Rectal smooth muscle tissue (tissue), 1 donor: ENCODE results near the gene MRNIP.

ENCODE experiments used
- H3K27ac ChIP-seq: one replicate; pipeline ENCODE4 v1.7.0; 2013; ENCODE audit warnings: low read depth, low read length, inconsistent platforms
- H3K27me3 ChIP-seq: one replicate; pipeline ENCODE4 v1.7.0; 2013; ENCODE audit warnings: low read length; ENCODE audit not compliant: control insufficient read depth, insufficient read depth
- H3K36me3 ChIP-seq: one replicate; pipeline ENCODE4 v1.7.0; 2013; ENCODE audit warnings: low read length; ENCODE audit not compliant: control insufficient read depth, insufficient read depth
- H3K4me1 ChIP-seq: one replicate; pipeline ENCODE4 v1.7.0; 2013; ENCODE audit warnings: low read length; ENCODE audit not compliant: control insufficient read depth, insufficient read depth
- H3K4me3 ChIP-seq: one replicate; pipeline ENCODE4 v1.7.0; 2013; ENCODE audit warnings: low read length
- H3K9ac ChIP-seq: one replicate; pipeline ENCODE4 v1.7.0; 2013; ENCODE audit warnings: low read length

The MRNIP gene

DNA sequence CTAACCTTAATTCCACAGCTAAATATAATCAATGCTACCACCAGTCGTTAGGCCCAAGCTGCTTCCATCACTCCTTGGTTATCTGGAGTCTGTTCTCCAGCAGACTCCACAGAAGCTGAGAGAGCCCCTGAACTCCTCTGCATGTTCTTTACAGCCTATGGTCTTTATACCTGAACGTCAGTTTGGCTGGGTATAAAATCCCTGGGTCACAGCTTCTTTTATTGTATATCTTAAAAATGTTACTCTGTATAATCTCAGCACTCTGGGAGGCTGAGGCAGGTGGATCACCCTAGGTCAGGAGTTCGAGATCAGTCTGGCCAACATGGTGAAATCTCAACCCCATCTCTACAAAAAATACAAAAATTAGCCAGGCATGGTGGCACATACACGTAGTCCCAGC lies 23.7 kb upstream of the MRNIP start:
- no peak overlapping the region for H3K9ac ChIP-seq
- H3K4me3 ChIP-seq = no peak overlapping the region
- no peaks in the 10 kb centered on the region for H3K27me3 ChIP-seq
- peaks cover 22% of the 10 kb centered on the region for H3K36me3 ChIP-seq
- H3K4me1 ChIP-seq = no peaks in the 10 kb centered on the region
- H3K27ac ChIP-seq = no peak overlapping the region

DNA sequence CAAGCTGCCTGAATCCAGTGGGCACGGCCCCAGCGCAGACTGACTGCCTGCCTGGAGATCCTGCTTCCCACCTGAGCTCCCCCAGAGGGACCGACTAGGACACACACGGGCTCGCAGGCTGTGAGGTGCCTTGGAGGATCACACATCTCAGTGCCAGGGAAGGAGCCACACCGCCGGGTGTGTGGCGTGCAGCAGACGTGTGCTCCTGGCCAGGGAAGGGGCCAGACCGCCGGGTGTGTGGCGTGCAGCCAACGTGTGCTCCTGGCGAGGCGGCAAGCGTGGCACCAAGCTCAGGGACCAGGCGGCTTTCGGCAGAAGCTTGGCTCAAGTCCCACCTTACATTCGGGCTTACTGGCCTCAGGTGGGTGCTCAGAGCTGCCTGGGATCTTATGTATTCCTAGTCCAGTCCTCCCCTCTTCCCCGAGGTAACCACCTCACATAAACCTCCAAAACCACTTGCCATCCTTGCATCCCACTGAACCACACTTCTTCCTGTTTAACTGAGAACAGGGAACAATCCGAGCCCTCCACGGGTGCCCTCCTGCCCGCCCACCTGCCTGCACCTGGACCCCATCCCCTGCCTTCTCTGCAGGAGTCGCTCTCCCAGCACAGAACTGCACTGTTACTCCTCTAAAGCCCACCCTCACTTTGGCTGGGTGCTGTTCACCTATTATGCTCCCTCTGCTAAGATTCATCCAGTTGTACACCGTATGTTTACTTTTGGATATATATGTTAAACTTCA lies 22.4 kb upstream of the MRNIP start:
- H3K4me3 ChIP-seq = no peak overlapping the region
- no peak overlapping the region for H3K27ac ChIP-seq
- no peak overlapping the region for H3K9ac ChIP-seq
- no peaks in the 10 kb centered on the region for H3K27me3 ChIP-seq
- H3K36me3 ChIP-seq = peaks cover 22% of the 10 kb centered on the region
- no peaks in the 10 kb centered on the region for H3K4me1 ChIP-seq

DNA sequence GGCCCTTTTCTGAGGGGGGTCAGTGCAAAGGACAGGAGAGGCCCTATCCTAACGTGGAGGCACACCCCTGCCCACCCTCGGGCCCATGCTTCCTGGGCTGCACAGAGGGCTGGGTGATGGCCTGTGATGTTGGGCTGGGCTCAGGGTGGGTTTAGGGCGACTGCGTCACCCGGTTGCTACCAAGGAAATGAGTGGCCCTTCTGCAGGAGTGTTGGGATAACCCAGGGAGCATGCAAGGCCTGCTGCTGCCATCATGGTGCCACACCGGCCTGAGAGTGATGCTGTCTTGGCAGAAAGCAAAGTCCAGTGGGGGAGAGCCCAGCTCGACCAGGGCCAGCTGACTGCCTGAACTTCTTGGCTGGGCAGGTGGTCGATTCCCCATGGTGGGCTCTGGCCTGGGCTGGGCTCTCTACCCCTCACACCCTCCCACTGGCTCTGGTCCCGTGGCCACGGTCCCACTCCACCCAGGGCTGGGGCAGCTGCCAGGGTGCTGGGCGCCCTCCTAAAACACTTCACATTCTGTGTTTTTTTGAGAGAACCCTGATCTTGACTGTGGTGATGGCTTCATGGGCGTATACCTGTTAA lies 21.5 kb upstream of the MRNIP start:
- Histone ChIP-seq H3K27ac (no peak overlapping the region), H3K27me3 (no peaks in the 10 kb centered on the region), H3K36me3 (peaks cover 25% of the 10 kb centered on the region), H3K4me1 (no peaks in the 10 kb centered on the region), H3K4me3 (no peak overlapping the region), H3K9ac (no peak overlapping the region)

DNA sequence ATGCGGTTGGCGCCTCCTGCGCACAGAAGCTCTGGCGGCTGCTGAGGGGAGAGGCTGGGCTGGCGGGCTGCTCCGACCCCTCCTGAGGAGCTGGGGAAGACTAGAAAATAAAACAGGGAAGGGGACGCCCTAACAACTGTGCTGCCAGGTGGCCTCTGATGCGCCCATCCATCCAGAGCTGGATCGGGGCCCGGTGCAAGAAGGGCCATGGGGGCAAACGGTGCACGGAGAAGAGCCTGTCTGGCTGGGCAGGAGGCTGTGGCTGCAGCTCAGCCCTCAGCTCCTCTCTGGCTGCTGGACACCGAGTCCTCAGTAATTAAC lies 21.0 kb upstream of the MRNIP start:
- H3K9ac ChIP-seq = no peak overlapping the region
- no peaks in the 10 kb centered on the region for H3K4me1 ChIP-seq
- no peak overlapping the region for H3K4me3 ChIP-seq
- H3K27ac ChIP-seq = no peak overlapping the region
- H3K27me3 ChIP-seq = no peaks in the 10 kb centered on the region
- peaks cover 23% of the 10 kb centered on the region for H3K36me3 ChIP-seq

DNA sequence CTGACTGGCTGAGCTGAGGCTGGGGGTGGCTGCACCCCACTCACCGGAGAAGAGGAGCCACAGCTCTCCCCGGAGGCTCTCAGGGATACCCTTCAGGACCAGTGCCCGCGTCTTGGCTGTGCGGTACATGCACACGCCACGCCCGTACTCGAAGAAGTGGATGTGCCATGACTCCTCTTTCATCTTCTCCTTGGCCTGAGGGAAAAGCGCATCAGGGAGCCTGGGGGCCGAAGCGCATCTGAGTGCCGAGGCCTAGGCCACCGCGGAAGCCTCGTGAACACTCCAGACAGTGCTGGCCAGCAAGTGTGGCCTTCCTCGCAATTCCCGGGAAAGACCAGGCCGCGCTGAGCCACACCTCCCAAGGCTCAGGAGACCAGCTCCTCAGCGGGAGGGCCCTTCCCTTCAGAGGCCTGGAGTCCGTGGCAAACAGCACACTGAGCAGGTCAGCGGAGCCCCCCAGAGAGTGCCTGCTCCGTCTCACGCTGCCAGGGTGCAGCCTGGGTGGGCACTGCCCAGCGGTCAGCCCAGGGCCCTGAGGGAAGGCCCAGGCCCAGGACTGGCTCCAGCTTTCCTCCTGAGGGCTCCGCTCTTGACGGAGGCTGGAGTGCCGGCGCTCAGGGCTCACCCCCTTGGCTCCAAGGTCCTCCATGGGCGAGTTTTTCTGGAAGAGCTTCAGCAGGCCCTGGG lies 20.5 kb upstream of the MRNIP start:
- Histone ChIP-seq H3K4me3 (no peak overlapping the region), H3K27me3 (no peaks in the 10 kb centered on the region), H3K4me1 (no peaks in the 10 kb centered on the region), H3K27ac (no peak overlapping the region), H3K36me3 (peaks cover 23% of the 10 kb centered on the region), H3K9ac (no peak overlapping the region)

DNA sequence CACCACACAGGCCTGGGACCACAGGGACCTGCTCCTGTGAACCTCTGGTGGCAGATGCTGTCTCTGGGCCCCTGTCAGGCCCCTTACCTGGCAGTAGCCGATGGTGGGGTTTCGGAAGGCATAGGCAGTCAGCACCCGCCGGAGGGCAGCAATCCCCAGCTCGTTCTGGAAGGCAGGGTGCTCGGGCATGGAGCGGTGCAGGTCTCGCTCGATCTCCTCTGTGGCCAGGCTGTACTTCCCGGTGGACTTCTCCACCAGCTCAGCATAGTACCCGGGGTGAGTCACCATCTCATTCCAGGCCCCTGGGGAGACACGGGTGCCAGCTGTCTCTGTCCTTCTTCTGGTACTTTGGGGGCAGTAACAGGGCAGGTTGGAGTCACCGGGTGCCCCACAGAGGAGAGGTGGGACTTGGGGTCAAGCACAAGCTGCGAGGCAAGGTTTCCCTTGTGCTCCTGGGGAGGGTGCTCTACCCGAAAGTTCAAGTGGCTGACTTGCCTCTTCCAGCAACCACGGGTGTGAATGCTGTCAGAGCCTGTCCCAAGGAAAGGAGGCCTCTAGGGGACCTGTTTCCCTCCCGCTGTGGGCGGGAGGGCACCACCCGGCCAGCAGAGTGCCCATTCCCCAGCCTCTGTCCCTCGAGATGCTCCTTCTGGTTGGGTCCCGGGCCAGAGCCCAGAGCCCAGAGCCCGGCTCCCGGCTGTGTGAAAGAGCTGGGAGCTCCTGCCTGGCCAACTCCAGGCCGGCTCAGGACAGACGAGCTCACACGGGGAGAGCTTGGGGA lies 19.8 kb upstream of the MRNIP start:
- Histone ChIP-seq H3K27me3 (no peaks in the 10 kb centered on the region), H3K36me3 (peaks cover 24% of the 10 kb centered on the region), H3K9ac (no peak overlapping the region)

DNA sequence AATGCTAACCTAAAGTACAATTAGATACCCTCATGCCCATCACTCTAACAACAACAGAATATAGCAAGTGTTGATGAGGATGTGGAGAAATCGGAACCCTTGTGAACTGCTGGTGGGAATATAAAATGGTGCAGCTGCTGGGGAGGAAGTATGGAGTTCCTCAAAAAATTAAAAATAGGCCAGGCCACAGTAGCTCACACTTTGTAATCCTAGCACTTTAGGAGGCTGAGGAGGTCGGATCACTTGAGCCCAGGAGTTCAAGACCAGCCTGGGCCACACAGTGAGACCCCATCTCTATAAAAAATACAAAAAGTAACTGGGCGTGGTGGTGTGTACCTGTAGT lies 18.0 kb upstream of the MRNIP start:
- Histone ChIP-seq H3K9ac (no peak overlapping the region), H3K4me1 (no peaks in the 10 kb centered on the region), H3K36me3 (peaks cover 31% of the 10 kb centered on the region)

More for the DNA sequence above, 19.8 kb upstream of the MRNIP start:
- no peak overlapping the region for H3K4me3 ChIP-seq
- H3K4me1 ChIP-seq = no peaks in the 10 kb centered on the region
- H3K27ac ChIP-seq = no peak overlapping the region

DNA sequence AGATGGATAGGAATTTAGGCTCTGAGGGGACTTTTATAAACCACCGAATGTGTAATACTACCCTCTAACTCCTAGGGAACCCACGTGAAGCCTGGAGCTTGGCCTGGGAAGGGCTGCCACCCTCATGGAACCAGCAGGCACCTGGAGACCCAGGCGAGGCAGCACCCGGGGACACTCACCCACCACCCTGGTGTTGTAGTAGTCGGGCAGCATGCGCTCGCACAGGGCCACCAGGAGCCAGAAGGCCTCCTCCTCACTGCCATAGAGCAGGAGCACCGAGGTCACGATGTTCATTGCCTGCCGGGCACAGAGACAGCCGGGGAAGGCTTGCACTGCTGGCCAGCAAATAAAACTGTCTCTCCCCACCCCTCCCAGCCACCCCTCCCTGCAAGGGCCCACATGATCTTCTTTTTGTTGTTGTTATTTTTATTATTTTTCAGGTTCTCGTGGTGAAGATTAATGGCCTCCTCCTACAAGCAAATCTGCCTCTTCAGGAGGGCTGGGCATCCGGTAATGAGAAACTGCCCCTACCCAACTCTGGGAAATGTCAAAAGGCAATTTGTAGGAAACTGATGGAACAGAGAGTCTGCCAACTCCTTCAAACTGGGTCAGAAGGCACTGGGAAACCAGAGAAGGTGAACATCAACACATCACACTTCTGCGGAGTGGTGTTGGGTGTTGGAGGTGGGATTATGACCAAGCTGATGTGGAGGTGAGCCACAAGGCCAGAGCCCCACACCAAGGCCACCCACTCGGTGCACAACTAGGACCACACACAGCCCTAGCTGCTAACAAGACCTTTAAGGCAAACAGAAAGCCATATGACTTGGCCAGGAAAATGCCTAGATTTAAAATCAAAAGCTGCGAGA lies 17.4 kb upstream of the MRNIP start:
- Histone ChIP-seq H3K27ac (no peak overlapping the region), H3K4me3 (no peak overlapping the region), H3K36me3 (peaks cover 31% of the 10 kb centered on the region), H3K9ac (no peak overlapping the region), H3K27me3 (no peaks in the 10 kb centered on the region), H3K4me1 (no peaks in the 10 kb centered on the region)

More for the DNA sequence above, 18.0 kb upstream of the MRNIP start:
- no peak overlapping the region for H3K27ac ChIP-seq
- no peak overlapping the region for H3K4me3 ChIP-seq
- H3K27me3 ChIP-seq = no peaks in the 10 kb centered on the region

DNA sequence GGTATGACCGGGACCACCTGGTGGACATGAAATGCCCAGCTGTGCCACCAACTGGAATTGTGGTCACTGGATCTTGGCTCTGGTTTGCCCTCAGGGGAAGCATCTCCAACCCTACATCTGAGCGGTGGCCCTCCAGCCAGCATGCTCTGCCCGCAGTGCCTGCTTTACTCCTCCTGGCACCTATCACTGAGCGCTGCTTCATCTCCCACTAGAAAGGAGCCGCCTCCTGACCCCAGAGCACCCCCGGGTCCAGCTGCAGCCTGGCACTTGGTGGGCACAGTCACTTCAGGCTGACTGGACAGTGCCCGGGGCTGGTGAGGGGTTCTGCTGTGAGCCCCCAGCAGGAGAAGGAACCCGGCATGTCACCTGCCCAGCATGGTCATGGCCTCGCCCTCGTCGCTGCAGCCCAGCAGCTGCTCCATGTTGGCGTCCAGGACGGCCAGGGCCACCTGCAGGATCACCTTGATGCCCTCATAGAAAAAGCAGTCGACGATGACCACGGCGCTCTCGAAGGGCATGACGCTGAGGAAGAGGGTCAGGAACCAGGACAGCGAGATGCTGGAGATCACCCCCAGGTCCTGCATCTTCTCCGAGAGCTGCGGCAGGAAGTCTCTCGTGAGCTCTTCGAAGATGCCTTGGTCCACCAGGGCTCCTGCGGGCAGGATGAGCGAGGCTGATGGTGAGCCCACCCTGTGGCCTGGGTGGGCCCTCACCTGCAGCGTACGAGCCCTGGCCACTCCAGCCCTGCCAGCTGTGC lies 16.1 kb upstream of the MRNIP start:
- Histone ChIP-seq H3K9ac (no peak overlapping the region), H3K27me3 (no peaks in the 10 kb centered on the region), H3K36me3 (peaks cover 34% of the 10 kb centered on the region), H3K4me3 (no peak overlapping the region), H3K27ac (no peak overlapping the region), H3K4me1 (no peaks in the 10 kb centered on the region)

DNA sequence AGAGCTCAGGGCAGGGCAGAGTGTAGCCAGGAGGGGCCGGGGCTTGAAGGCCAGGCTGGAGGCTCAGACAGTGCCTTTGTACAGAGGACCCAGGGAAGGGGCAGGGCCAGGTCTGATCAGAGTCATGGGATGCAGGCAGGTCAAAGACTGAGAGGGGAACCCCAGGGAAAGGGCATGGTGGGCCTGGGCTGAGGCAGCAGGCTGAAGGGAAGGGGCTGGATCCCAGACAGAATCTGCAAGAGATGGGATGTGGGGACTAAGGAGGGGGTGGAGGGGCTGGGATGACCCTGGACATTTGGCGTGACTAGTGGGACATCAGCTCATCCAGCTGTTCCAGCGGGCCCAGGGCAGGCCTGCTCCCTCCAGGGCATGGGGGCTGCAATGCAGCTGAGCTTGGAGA lies 15.5 kb upstream of the MRNIP start:
- peaks cover 34% of the 10 kb centered on the region for H3K36me3 ChIP-seq

DNA sequence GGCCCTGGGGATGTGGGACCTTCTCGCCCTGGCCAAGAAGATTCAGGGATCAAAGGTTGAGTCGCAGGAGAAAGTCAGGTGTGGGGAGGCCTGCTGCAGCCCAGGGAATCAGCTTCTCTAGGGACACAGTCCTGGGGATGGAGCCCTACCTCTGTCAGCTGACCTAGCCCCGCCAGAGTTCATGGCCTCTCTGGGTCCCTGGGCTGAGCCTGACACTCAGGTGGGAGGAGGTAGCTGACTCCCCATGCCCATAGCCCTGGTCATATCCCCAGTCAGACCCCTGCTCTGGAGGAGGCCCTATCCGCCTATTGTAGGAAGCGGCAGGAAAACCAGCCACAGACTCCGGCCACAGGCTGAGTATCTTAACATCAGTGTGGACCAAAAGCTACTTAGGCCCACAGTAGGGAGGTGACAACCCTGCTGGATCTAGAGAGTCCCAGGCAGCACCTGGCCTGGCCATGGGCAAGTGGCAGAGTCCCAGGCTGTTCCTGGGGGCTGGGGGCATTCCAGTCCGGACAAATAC lies 15.0 kb upstream of the MRNIP start:
- no peak overlapping the region for H3K27ac ChIP-seq
- no peak overlapping the region for H3K9ac ChIP-seq
- H3K36me3 ChIP-seq = peaks cover 34% of the 10 kb centered on the region
- H3K4me3 ChIP-seq = no peak overlapping the region
- no peaks in the 10 kb centered on the region for H3K4me1 ChIP-seq
- no peaks in the 10 kb centered on the region for H3K27me3 ChIP-seq

More for the DNA sequence above, 15.5 kb upstream of the MRNIP start:
- H3K27me3 ChIP-seq = no peaks in the 10 kb centered on the region
- H3K4me3 ChIP-seq = no peak overlapping the region
- H3K4me1 ChIP-seq = no peaks in the 10 kb centered on the region
- no peak overlapping the region for H3K27ac ChIP-seq
- no peak overlapping the region for H3K9ac ChIP-seq
